Measurements from ENCODE around the gene ZNF618.

- TF ChIP-seq CTCF (conservative IDR thresholded peaks at IDR 0.05; ENCODE audit: low read length) (no peak), EZH2phosphoT487 (IDR thresholded peaks at IDR 0.05; ENCODE audit: borderline replicate concordance, low read depth, low read length) (no peak)
Observed at GRCh38 chr9:114001794-114002261, 125.7 kb downstream of the ZNF618 start.
